Measurements from ENCODE around the gene TMEM132D.

DNA sequence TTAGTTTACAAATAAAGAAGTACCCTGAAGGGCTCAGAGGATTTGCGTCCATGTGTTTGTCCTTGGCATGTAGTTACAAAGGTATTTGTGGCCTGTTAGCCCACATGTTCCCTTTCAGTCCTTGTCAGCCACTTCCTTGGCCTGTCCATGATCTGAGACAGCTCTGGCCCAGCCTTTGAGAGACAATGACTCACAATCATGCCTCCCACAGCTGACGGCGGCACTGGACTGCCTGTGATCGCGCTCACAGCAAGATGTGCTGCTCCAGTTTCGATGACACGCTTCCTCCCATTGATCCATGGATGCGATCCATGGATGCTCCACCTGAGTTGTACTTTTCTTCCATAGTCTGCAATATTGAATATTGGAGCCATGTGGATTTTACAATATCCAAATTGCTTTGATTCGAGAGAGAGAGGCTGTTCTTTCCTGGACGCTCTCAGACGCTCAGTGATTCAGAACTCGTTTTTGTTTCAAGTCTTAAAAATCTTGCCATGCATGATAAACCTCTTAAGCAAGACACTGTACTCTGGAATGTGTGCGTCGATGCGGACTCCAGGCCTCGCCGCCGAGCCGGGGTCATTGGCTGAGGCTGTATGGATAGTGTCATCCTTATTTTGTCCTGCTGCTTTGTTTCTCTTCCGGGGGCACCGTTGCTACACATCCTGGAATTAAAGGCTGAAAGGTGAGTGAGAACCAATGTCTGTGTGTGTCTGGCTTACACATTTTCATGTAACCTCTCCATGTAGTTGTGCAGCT, 830.5 kb downstream of the TMEM132D start:
- TF ChIP-seq, protein P1, sequence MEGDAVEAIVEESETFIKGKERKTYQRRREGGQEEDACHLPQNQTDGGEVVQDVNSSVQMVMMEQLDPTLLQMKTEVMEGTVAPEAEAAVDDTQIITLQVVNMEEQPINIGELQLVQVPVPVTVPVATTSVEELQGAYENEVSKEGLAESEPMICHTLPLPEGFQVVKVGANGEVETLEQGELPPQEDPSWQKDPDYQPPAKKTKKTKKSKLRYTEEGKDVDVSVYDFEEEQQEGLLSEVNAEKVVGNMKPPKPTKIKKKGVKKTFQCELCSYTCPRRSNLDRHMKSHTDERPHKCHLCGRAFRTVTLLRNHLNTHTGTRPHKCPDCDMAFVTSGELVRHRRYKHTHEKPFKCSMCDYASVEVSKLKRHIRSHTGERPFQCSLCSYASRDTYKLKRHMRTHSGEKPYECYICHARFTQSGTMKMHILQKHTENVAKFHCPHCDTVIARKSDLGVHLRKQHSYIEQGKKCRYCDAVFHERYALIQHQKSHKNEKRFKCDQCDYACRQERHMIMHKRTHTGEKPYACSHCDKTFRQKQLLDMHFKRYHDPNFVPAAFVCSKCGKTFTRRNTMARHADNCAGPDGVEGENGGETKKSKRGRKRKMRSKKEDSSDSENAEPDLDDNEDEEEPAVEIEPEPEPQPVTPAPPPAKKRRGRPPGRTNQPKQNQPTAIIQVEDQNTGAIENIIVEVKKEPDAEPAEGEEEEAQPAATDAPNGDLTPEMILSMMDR (IDR thresholded peaks at IDR 0.05; ENCODE audit: poor library complexity): no peak
- no peak for TF ChIP-seq EZH2phosphoT487 (IDR thresholded peaks at IDR 0.05; ENCODE audit: low read depth, severe bottlenecking, unreplicated experiment)
- no peak for TF ChIP-seq EZH2 (IDR thresholded peaks at IDR 0.05; ENCODE audit: borderline replicate concordance)
